HG03378 (cell line): ENCODE data around the gene GATM.
"Not testable (repeated sequence)": the region's sequence is repeated elsewhere in the genome, so short reads cannot be mapped to it uniquely, and the experiment has no call there.

Experiments
- ATAC-seq: cut with Tn5 transposase; IDR thresholded peaks from one replicate; pipeline ENCODE4 v1.9.1; 2021; ENCODE audit warnings: mild to moderate bottlenecking, moderate library complexity; ENCODE audit not compliant: unreplicated experiment

Gene GATM

DNA sequence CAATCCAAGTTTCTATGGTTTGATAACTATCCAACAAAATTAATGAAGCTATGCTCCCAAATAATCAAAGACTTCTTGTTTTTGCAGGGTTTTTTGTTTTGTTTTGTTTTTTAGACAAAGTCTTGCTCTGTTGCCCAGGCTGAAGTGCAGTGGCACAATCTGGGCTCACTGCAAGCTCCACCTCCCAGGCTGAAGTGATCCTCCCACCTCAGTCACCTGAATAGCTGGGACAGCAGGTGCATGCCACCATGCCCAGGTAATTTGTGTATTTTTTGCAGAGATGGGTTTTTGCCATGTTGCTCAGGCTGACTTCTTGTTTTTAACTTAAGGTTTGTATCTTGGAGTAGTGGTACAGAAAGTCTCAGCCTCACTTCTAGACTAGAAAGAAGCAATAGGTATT is 11.0 kb upstream of the GATM start:
- ATAC-seq: no peak

- ATAC-seq: no peak
Observed at GRCh38 chr15:45387380-45388007, 9.2 kb upstream of the GATM start.

- ATAC-seq: no peak
Observed at GRCh38 chr15:45386974-45387373, 8.6 kb upstream of the GATM start.

DNA sequence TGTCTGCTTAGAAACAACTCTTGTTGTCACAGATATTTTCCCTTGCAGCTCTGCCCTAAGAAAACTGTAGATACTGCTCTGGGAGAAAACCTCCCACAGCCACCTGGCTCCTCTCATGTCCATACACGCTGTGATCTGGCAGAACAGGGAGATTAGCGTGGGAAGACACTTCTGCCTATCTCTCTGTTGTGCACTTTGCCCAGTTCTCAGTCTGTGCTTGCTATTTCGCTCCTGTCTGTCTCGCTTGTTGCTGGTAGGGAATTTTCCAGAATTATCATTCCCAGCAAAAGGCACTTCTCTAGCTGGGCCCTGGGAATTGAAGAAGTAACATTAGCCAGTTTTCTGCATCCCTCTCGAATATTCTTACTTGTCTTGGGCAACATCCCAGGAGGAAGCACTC is 8.1 kb upstream of the GATM start:
- no peak for ATAC-seq

DNA sequence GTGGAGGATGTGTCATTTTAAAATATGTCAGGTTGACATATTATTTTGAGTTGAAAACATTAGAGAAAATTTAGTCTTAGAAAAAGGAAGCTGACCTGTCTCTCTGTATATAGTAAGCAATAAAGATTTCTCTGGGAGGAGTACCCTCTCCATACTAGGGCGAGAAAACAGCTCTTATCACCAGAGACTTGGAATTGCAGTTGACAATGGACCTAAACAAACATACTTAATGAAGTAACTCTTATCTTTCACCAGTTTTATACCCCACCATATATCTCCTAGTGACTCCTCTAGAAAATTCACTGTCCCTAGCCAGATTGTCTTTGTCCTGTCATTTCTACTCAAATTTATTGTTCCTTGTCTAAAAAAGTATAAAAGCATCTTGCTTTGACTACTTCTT is 7.2 kb upstream of the GATM start:
- ATAC-seq: no peak

- ATAC-seq: no peak
Observed at GRCh38 chr15:45384700-45385099, 6.4 kb upstream of the GATM start.

GRCh38 chr15:45378913-45379262 is 544 bp upstream of the GATM start:
- ATAC-seq: no peak

GRCh38 chr15:45377609-45378148 is 665 bp downstream of the GATM start:
- ATAC-seq: no peak

GRCh38 chr15:45376967-45377608 is 1.3 kb downstream of the GATM start:
- no peak for ATAC-seq

DNA sequence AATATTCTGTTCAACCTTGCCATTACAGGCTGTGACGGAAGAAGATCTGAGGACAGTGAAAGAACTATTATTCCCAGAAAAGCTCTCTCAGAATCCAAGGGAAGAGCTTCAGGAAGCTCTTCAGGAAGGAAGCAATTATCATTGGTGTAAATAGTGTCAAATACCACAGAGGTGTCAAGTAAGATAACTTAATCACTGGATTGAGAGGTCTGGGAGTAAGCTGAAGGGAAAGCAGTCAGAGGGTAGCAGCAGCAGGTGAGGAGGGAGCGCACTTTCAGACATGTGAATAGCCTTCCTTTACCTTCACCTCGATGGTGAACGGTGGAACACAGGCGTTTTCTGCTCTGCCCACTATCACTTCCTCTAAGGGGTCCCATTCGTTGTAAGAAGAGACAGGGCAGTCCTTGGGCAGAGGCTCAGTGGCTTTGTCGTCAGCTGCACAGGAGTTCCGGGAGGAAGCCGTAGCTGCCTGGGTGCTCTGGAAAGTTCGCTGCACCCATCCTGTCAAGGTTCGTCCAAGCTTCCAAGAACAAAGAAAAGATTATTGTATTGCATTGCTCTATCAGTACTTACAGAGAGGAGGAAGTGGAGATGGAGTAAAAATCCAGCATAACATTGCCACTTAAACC is 1.9 kb downstream of the GATM start:
- no peak for ATAC-seq

GRCh38 chr15:45375836-45376235 is 2.5 kb downstream of the GATM start:
- no peak for ATAC-seq

- no peak for ATAC-seq
Observed at GRCh38 chr15:45373976-45374375, 4.4 kb downstream of the GATM start.

GRCh38 chr15:45372041-45372995 is 6.0 kb downstream of the GATM start:
- no peak for ATAC-seq

- no peak for ATAC-seq
Observed at GRCh38 chr15:45371546-45371945, 6.8 kb downstream of the GATM start.

- ATAC-seq: not testable (repeated sequence)
Observed at GRCh38 chr15:45370042-45370441, 8.3 kb downstream of the GATM start.

DNA sequence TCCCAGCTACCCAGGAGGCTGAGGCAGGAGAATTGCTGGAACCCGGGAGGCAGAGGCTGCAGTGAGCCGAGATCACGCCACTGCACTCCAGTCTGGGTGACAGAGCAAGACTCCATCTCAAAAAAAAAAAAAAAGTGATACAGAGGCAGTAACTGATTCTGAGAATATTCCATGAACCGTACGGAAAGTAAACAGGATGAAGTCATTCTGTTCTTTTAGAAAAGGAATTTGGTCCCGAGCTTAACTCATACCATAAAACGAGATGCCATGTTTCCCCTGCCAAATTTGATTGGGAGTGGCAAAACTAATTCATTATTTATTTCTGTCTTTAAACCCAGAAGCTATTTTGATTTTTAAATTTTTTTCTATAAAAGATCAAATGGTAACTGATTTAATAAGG is 11.1 kb downstream of the GATM start:
- not testable (repeated sequence) for ATAC-seq

DNA sequence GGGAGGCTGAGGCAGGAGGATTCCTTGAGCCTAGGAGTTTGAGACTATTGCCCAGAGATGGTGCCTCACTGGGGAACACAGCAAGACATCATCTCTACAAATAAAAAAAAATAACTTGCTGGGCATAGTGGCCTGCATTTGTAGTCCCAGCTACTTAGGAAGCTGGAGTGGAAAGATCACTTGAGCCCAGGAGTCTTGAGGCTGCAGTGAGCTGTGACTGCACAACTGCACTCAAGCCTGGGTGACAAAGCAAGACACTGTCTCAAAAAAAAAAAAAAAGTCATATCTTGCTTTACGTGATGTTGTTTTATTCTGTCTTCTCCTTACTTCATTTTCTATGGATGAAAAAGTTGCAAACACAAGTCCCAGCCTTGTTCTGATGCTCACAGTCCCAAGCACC is 14.1 kb downstream of the GATM start:
- ATAC-seq: no peak

GRCh38 chr15:45363801-45364200 is 14.5 kb downstream of the GATM start:
- no peak for ATAC-seq

DNA sequence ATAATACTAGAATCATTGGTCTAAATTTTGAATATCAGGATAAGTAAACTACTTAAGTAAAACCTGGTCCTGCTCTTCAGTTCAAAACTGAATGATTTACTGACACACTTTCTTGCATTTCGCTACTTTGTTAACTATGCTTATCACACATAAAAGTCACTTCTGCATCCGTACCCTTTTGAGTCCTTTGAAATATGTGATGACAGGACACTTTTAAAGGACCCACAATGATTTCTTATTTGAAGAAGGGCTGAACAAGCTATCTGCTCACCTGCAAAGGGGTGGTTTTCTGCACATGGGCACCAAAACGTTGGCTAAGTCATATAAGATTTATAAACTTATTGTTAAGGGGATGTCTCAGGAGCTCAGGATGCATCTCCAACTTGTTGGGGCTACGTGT is 15.0 kb downstream of the GATM start:
- no peak for ATAC-seq

GRCh38 chr15:45362419-45362818 is 15.9 kb downstream of the GATM start:
- no peak for ATAC-seq

DNA sequence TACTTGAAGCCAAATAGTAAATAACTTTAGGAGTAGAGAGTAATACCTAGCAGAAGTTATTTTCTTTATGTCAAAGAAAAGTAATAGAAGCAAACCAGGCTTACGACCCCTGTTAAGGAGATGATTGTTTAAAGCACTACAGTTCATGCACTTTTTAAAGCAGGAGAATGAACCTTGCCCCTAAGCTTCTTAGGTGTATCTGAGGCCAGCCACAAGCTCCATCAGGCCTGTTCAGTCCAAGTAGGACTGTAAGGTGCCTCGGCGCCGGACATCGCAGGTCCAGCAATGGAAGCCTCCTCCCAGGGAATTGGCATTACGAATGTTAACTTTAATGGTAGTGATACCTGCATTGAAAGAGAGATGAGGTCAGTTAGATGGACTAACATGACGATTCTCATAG is 16.5 kb downstream of the GATM start:
- no peak for ATAC-seq
